Small intestine (tissue), 4 donors: Measurements from ENCODE around the gene CCDC187. TPM values are rescaled to one million over a fixed set of nuclear protein-coding genes. Genes with fewer than 3 reads are reported as not detected.

ENCODE experiments used
- polyA plus RNA-seq, 4 donors: library from polyadenylated mRNA; stranded (reverse) in 3 of 4; unstranded in 1 of 4; fragments of 200-250 nt in 3 of 4; fragments of 120-200 nt in 1 of 4; gene quantifications; one replicate each; pipeline versions ENCODE4 v1.2.1 to v1.2.3, GENCODE V29; 2013
- donor health status: healthy with polysubstance abuse.
- donor health status: Bipolar disorder and iron deficiency.
- donor health status: healthy.

CCDC187 gene
- polyA plus RNA-seq, 4 donors: 0.01 to 2.7 TPM; not detected in 2

Other genes with a start within 250 kb of the CCDC187 start
- 10 to 100 TPM in 1 of 4 donors, 1 to 10 TPM in 3; 4.9 to 10.1 (median 8.0) TPM for gene NACC2, start 208.8 kb downstream of the CCDC187 start, polyA plus RNA-seq
- 10 to 100 TPM; 21.2 to 43.9 (median 32.2) TPM for gene TMEM250, start 185.2 kb downstream of the CCDC187 start, polyA plus RNA-seq
- not detected for gene LHX3, start 99.0 kb downstream of the CCDC187 start, polyA plus RNA-seq
- 10 to 100 TPM in 1 of 4 donors, 1 to 10 TPM in 3; 1.4 to 11.0 (median 4.3) TPM for gene QSOX2, start 58.3 kb downstream of the CCDC187 start, polyA plus RNA-seq
- gene GPSM1, start 23.4 kb upstream of the CCDC187 start, polyA plus RNA-seq: 10 to 100 TPM in 1 of 4 donors, 1 to 10 TPM in 3; 1.1 to 40.9 (median 2.9) TPM
- gene DNLZ, start 59.6 kb upstream of the CCDC187 start, polyA plus RNA-seq: 10 to 100 TPM in 2 of 4 donors, 1 to 10 TPM in 2; 8.5 to 16.1 (median 11.0) TPM
- 1 to 10 TPM; 1.8 to 3.8 (median 2.3) TPM for gene CARD9, start 69.6 kb upstream of the CCDC187 start, polyA plus RNA-seq
- 10 to 100 TPM in 1 of 4 donors, 1 to 10 TPM in 3; 5.4 to 11.2 (median 6.3) TPM for gene SNAPC4, start 96.1 kb upstream of the CCDC187 start, polyA plus RNA-seq
- gene ENTR1, start 106.5 kb upstream of the CCDC187 start, polyA plus RNA-seq: 10 to 100 TPM; 22.7 to 46.4 (median 31.8) TPM
- gene PMPCA, start 106.6 kb upstream of the CCDC187 start, polyA plus RNA-seq: 10 to 100 TPM; 34.7 to 64.9 (median 48.9) TPM
- 1 to 10 TPM; 5.7 to 9.6 (median 7.3) TPM for gene INPP5E, start 135.8 kb upstream of the CCDC187 start, polyA plus RNA-seq
- 10 to 100 TPM; 37.4 to 54.8 (median 39.7) TPM for gene SEC16A, start 178.9 kb upstream of the CCDC187 start, polyA plus RNA-seq
- gene NOTCH1, start 242.0 kb upstream of the CCDC187 start, polyA plus RNA-seq: 10 to 100 TPM in 2 of 4 donors, 1 to 10 TPM in 2; 1.8 to 19.8 (median 7.3) TPM